Mucosa of rectum (tissue), 2 donors: ENCODE results near the gene MXRA8.
"Not testable (repeated sequence)": the region's sequence is repeated elsewhere in the genome, so short reads cannot be mapped to it uniquely, and the experiment has no call there.

Source experiments
- H3K27ac ChIP-seq, 2 donors: one replicate each; pipeline ENCODE4 v1.7.0; 2013; ENCODE audit warnings: inconsistent platforms in 2 of 2, low read depth in 2 of 2, low read length in 2 of 2
- H3K27me3 ChIP-seq, 2 donors: one replicate each; pipeline ENCODE4 v1.7.0; 2013; ENCODE audit warnings: low read length in 2 of 2; ENCODE audit not compliant: control insufficient read depth in 2 of 2, insufficient read depth in 2 of 2
- H3K36me3 ChIP-seq, 2 donors: one replicate each; pipeline ENCODE4 v1.7.0; 2013; ENCODE audit warnings: low read length in 2 of 2; ENCODE audit not compliant: control insufficient read depth in 2 of 2, insufficient read depth in 2 of 2
- H3K4me1 ChIP-seq, 2 donors: one replicate each; pipeline ENCODE4 v1.7.0; 2013; ENCODE audit warnings: low read length in 2 of 2, mild to moderate bottlenecking in 1 of 2; ENCODE audit not compliant: control insufficient read depth in 2 of 2, insufficient read depth in 2 of 2
- H3K4me3 ChIP-seq, 2 donors: one replicate each; pipeline ENCODE4 v1.7.0; 2013; ENCODE audit warnings: low read length in 2 of 2
- H3K9ac ChIP-seq, 2 donors: one replicate each; pipeline ENCODE4 v1.7.0; 2013; ENCODE audit warnings: low read length in 2 of 2, low read depth in 1 of 2, mild to moderate bottlenecking in 1 of 2
- H3K9me3 ChIP-seq, 2 donors: one replicate each; pipeline ENCODE4 v1.7.0; 2013; ENCODE audit warnings: low read length in 2 of 2; ENCODE audit not compliant: control insufficient read depth in 2 of 2
- donor health status: healthy.
- donor health status: Normal muscosa, but diverticular disease.

Gene MXRA8

DNA sequence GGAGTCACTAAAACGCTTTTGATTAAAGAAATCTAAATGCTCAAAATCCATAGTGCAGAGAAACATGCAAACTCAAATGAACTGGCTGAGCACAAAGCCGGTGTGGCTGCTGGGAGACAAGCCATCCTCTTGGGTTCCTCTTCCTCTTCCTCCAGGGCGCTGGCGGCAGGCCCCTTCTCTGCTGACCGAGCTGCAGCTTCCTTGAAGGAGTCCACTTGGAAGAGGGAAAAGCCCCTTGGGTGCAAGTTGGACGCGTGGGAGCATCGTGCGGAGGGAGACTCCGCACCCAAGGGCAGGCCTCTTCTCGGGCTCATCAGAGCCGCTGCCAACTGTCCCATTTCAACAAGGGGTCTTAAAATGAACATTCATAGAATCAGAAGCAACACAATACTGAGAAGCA is 32.9 kb upstream of the MXRA8 start:
- Histone ChIP-seq H3K4me1 (no peaks in the 10 kb centered on the region), H3K27ac (no peak overlapping the region), H3K9ac (no peak overlapping the region), H3K27me3 (no peaks in the 10 kb centered on the region), H3K4me3 (no peak overlapping the region), H3K36me3 (peaks cover 76 to 84% of the 10 kb centered on the region in 2 donors), H3K9me3 (no peaks in the 10 kb centered on the region)

DNA sequence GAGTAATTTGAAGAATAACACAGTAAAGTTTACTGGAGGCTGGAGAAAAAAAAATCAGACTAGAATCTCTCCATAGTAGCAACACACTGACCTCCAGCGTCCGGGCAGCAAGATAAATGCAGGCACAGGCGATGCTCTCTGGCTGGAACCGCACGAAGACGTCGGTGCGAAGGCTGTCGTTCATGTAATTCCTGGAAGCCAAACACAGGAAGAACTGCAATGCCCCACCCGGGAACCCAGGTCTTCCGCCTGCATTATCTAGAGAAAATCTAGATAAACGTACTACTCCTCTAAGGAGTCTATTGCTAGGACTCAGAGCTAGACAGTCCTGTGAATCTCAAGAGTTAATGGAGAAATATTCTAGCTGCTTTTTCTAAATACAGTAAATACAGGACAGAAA is 32.3 kb upstream of the MXRA8 start:
- no peaks in the 10 kb centered on the region for H3K27me3 ChIP-seq
- no peak overlapping the region for H3K27ac ChIP-seq
- H3K4me1 ChIP-seq = no peaks in the 10 kb centered on the region
- H3K4me3 ChIP-seq = no peak overlapping the region
- H3K9ac ChIP-seq = no peak overlapping the region
- H3K36me3 ChIP-seq = peaks cover 82 to 88% of the 10 kb centered on the region in 2 donors
- H3K9me3 ChIP-seq = no peaks in the 10 kb centered on the region

DNA sequence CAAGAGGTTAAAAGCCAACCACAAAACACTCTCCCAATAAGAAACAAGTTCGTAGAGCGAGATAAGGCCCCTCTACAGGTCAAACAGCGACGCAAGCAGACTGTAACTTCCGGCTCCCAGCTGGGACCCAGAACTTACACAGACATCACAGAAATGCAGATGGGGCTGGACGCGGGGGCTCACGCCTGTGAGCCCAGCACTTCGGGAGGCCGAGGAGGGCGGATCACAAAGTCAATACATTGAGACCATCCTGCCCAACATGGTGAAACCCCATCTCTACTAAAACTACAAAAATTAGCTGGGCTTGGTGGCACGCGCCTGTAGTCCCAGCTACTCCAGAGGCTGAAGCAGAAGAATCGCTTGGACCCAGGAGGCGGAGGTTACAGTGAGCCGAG is 29.7 kb upstream of the MXRA8 start:
- no peak overlapping the region for H3K4me3 ChIP-seq
- no peak overlapping the region for H3K27ac ChIP-seq
- H3K4me1 ChIP-seq = no peaks in the 10 kb centered on the region
- no peaks in the 10 kb centered on the region for H3K9me3 ChIP-seq
- no peak overlapping the region for H3K9ac ChIP-seq
- no peaks in the 10 kb centered on the region for H3K27me3 ChIP-seq
- H3K36me3 ChIP-seq = peaks cover 61 to 69% of the 10 kb centered on the region in 2 donors

DNA sequence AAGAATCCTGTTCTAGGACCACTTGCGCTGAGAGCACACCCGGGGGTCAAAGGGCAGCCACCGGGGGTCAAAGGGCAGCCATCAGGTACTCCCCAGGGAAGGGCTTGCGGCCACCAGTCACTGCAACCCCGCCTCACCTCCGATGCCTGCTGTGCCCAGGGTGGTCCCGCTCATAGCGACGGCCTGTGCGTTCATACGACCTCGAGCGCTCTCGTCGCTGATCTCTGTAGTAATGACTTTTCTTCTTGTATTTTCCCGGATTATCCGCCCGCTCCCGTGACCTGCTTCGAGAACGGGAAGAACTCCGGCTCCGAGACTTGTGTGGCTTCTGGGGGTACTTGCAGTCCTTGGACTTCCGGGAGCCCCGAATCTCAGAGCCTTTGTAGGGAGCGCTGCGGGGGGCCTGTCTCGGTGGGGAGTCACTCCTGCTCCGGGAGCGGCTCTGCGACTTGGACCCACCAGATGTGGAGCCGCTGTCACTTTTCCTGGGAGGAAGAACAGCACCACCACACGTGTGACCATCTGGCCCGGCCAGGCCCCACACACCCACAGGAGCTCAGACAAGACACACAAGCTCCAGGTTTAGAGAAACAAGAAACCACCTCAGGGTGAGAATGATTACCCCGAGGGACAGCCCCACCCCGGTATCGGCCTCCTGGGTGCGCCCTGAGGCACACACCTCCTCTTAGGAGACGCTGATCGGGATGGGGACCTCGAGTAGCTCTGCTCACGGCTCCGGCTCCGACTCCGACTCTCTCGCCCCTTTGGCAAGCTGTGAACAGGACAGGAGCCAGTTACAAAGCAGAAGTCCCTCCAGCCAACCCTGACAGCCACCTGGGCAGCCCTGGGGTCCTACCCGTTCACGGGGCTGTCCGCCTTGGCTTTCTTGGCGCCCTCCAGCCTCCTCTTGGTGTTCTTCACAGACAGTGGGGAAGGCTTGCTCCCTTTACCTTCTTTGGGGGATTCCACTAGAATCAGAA is 29.0 kb upstream of the MXRA8 start:
- Histone ChIP-seq H3K27ac (no peak overlapping the region), H3K9me3 (no peaks in the 10 kb centered on the region), H3K9ac (no peak overlapping the region), H3K4me3 (no peak overlapping the region), H3K36me3 (peaks cover 54 to 62% of the 10 kb centered on the region in 2 donors), H3K4me1 (no peaks in the 10 kb centered on the region), H3K27me3 (no peaks in the 10 kb centered on the region)

DNA sequence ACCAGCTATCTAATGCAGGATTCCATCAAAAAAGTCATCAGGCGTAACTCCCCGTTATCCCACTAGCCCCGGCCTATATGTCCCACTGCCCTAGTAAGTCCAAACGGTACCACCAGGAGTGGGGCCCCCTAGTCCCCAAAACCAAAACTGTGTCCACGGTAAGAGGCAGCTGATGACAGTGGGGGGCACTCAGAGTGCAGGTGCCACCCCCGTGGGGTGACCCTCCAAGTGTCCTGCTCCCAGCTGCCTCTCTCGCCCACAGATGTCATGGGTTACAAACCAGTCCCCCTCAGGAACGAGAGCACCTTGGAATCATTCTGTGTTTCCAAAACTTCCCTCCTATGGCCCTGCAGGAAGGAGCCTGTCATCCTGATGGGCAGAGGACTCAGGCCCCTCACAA is 27.6 kb upstream of the MXRA8 start:
- no peaks in the 10 kb centered on the region for H3K27me3 ChIP-seq
- H3K4me3 ChIP-seq = no peak overlapping the region
- H3K36me3 ChIP-seq = peaks cover 42 to 55% of the 10 kb centered on the region in 2 donors
- H3K9me3 ChIP-seq = no peaks in the 10 kb centered on the region
- H3K27ac ChIP-seq = no peak overlapping the region
- no peak overlapping the region for H3K9ac ChIP-seq
- H3K4me1 ChIP-seq = no peaks in the 10 kb centered on the region

DNA sequence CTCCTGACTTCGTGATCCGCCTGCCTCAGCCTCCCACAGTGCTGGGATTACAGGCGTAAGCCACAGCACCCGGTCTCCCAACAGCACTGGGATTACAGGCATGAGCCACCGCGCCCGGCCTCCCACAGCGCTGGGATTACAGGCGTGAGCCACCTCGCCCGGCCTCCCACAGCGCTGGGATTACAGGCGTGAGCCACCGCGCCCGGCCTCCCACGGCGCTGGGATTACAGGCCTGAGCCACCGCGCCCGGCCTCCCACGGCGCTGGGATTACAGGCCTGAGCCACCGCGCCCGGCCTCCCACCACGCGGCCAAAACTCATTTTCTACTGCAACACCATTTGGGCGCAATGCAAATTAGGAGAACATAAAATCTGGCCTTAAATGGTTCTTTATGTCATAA is 27.0 kb upstream of the MXRA8 start:
- H3K27me3 ChIP-seq, H3K9me3 ChIP-seq, H3K9ac ChIP-seq, H3K4me3 ChIP-seq, H3K4me1 ChIP-seq, H3K27ac ChIP-seq: not testable (repeated sequence)
- H3K36me3 ChIP-seq = peaks cover 36 to 49% of the 10 kb centered on the region in 2 donors

DNA sequence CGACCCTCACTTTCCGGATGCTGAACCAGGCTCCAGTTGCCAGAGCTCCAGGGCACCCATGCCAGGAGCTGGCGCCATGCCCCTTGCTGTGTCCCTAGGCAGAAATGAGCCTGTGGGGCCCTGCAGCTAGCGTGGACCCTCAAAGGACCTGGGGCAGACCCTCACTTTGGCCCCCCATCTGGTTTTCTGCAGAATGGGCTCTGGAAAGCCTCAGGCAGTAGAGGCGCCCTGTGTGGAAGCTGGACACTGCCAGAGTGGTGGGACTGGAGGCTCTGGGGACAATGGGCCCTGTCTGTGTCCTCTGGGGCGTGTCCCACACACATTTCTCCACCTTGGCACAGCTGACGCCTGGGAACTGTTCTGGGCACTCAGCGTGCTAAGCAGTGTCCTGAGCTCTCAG is 22.9 kb upstream of the MXRA8 start:
- Histone ChIP-seq H3K36me3 (peaks cover 6 to 13% of the 10 kb centered on the region in 2 donors), H3K9me3 (no peaks in the 10 kb centered on the region), H3K9ac (no peak overlapping the region), H3K27ac (no peak overlapping the region), H3K4me3 (no peak overlapping the region), H3K4me1 (no peaks in the 10 kb centered on the region), H3K27me3 (no peaks in the 10 kb centered on the region)

DNA sequence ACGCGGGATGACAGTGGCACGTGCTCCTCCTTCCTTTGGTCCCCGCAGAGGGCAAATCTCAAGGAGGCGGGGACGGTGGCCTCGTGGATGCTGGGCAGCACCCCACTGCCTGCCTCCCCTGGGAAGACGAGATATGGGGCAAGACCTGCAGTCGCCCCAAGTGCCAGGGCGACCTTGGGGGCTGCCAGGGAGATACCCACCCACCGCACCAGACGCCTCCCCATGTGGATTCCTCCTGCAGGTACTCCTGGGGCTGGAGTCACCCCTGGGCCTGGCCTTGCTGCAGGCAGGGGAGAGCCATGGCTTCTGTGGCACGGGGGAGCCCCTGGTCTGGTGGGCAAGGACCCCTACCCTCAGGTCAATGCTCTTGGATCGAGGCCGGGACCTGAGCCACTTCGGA is 22.5 kb upstream of the MXRA8 start:
- Histone ChIP-seq H3K9ac (no peak overlapping the region), H3K27me3 (no peaks in the 10 kb centered on the region), H3K9me3 (no peaks in the 10 kb centered on the region), H3K27ac (no peak overlapping the region), H3K4me1 (no peaks in the 10 kb centered on the region), H3K4me3 (no peak overlapping the region), H3K36me3 (peaks cover 2 to 9% of the 10 kb centered on the region in 2 donors)

DNA sequence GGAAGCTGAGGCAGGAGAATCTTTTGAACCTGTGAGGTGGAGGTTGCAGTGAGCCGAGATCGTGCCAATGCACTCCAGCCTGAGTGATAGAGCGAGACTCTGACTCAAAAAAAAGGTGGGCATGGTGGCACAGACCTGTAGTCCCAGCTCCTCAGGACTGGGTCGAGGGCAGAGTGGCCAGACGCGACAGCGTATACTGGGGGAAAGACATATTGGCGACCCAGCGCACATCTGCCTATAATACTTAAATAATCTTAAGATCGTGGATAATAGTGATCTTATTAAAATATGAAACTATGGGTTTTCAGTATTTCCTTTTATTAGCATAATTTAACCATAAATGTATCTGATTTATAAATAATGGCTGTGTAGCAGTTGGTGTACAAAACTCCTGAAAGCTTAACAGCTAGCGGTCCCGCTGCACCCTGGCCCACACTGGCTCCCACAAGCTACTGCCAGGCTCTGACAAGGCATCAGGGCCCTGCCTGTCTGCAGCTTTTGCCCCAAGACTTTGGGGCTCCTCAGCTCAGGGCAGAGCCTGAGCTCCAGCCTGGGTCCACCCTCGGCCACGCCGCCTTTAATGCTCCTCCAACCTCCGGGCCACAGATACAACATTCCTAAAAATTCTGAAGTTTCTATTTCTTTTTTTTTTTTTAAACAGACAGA is 19.3 kb upstream of the MXRA8 start:
- Histone ChIP-seq H3K9ac (no peak overlapping the region), H3K27ac (no peak overlapping the region), H3K27me3 (no peaks in the 10 kb centered on the region), H3K4me1 (peaks cover 8 to 9% of the 10 kb centered on the region in 2 donors), H3K4me3 (no peak overlapping the region), H3K9me3 (no peaks in the 10 kb centered on the region), H3K36me3 (peaks cover 3 to 11% of the 10 kb centered on the region in 2 donors)

DNA sequence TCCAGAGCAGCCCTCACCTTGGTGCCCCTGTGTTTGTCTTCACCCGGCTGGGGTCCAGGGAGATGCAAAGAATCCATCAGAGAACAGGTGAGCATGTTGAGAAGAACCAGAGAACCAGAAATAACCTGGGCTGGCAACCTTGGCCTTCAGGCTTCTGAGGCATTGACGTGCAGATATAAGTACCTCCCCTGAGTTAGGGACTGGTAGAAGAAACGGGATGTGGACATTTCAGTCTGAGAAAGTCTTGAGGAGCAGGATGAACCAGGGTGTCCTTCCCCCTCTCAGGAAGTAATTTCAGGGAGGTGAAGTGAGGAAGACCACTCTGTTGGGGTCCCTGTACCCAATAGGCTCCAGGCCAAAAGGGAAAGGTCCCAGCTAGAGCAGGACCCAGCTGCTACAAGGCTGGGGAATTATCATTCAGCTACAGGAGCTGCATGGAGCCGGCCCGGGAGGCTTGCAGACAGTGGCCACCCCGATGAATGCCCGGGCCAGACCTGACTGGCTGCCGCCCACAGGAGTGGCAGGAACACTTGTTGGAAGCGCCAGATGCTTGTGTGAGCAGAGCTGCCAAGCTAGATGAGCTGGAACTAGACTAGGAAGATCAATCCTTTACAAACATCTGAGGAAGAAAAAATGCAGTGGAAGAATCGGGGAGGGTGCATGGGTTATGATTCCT is 18.3 kb upstream of the MXRA8 start:
- Histone ChIP-seq H3K4me3 (no peak overlapping the region), H3K36me3 (peaks cover 3 to 10% of the 10 kb centered on the region in 2 donors), H3K9ac (peak overlapping the region in 1 of 2 donors; percentile 14), H3K4me1 (peaks cover 8 to 15% of the 10 kb centered on the region in 2 donors), H3K9me3 (no peaks in the 10 kb centered on the region), H3K27ac (no peak overlapping the region), H3K27me3 (no peaks in the 10 kb centered on the region)
